ENCODE results near the gene TMA16. TPM values are rescaled to one million over a fixed set of nuclear protein-coding genes. Genes with fewer than 3 reads are reported as not detected.
A peak's percentile ranks its signal among the peaks of the same experiment; 100 is the strongest.

TMA16 gene
- total and polyA plus RNA-seq, 2 of the 13 experiments (the other 11 are each of a cell fraction or from before 2014, with no cell fraction given): 8.1 to 52.5 TPM

- TF ChIP-seq, protein P1, sequence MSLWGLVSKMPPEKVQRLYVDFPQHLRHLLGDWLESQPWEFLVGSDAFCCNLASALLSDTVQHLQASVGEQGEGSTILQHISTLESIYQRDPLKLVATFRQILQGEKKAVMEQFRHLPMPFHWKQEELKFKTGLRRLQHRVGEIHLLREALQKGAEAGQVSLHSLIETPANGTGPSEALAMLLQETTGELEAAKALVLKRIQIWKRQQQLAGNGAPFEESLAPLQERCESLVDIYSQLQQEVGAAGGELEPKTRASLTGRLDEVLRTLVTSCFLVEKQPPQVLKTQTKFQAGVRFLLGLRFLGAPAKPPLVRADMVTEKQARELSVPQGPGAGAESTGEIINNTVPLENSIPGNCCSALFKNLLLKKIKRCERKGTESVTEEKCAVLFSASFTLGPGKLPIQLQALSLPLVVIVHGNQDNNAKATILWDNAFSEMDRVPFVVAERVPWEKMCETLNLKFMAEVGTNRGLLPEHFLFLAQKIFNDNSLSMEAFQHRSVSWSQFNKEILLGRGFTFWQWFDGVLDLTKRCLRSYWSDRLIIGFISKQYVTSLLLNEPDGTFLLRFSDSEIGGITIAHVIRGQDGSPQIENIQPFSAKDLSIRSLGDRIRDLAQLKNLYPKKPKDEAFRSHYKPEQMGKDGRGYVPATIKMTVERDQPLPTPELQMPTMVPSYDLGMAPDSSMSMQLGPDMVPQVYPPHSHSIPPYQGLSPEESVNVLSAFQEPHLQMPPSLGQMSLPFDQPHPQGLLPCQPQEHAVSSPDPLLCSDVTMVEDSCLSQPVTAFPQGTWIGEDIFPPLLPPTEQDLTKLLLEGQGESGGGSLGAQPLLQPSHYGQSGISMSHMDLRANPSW (CRISPR knock-in tag; IDR thresholded peaks at IDR 0.05; ENCODE audit: borderline replicate concordance): no peak
- TF ChIP-seq HIVEP1 (CRISPR knock-in tag; IDR thresholded peaks at IDR 0.05) (peak; percentile 65; the same call in 1 of the 2 replicates), HOXA7 (CRISPR knock-in tag; IDR thresholded peaks at IDR 0.05) (no peak), EED (CRISPR knock-in tag; IDR thresholded peaks at IDR 0.05) (peak; percentile 98), ZNF142 (CRISPR knock-in tag; IDR thresholded peaks at IDR 0.05) (peak; percentile 91), ZSCAN30 (CRISPR knock-in tag; IDR thresholded peaks at IDR 0.05) (peak; percentile 90), ZNF614 (CRISPR knock-in tag; IDR thresholded peaks at IDR 0.05; ENCODE audit: borderline replicate concordance) (0 out of 2 replicates have a peak, but pooled peaks have one; percentile 52), ZEB1 (IDR thresholded peaks at IDR 0.05; ENCODE audit: insufficient replicate concordance, low read depth) (no peak), ZNF567 (CRISPR knock-in tag; IDR thresholded peaks at IDR 0.05; ENCODE audit: borderline replicate concordance) (peak; percentile 48; the same call in 1 of the 2 replicates), RXRB (CRISPR knock-in tag; IDR thresholded peaks at IDR 0.05; ENCODE audit: borderline replicate concordance) (peak; percentile 79), SMARCE1 (IDR thresholded peaks at IDR 0.05; ENCODE audit: borderline replicate concordance) (no peak), HDAC1 (CRISPR knock-in tag; IDR thresholded peaks at IDR 0.05) (peak; percentile 86), NFE2L2 (IDR thresholded peaks at IDR 0.05; ENCODE audit: low read length) (no peak), ZNF777 (CRISPR knock-in tag; IDR thresholded peaks at IDR 0.05) (peak; percentile 62)
- TF ChIP-seq, protein P2, sequence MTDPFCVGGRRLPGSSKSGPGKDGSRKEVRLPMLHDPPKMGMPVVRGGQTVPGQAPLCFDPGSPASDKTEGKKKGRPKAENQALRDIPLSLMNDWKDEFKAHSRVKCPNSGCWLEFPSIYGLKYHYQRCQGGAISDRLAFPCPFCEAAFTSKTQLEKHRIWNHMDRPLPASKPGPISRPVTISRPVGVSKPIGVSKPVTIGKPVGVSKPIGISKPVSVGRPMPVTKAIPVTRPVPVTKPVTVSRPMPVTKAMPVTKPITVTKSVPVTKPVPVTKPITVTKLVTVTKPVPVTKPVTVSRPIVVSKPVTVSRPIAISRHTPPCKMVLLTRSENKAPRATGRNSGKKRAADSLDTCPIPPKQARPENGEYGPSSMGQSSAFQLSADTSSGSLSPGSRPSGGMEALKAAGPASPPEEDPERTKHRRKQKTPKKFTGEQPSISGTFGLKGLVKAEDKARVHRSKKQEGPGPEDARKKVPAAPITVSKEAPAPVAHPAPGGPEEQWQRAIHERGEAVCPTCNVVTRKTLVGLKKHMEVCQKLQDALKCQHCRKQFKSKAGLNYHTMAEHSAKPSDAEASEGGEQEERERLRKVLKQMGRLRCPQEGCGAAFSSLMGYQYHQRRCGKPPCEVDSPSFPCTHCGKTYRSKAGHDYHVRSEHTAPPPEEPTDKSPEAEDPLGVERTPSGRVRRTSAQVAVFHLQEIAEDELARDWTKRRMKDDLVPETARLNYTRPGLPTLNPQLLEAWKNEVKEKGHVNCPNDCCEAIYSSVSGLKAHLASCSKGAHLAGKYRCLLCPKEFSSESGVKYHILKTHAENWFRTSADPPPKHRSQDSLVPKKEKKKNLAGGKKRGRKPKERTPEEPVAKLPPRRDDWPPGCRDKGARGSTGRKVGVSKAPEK (CRISPR knock-in tag; IDR thresholded peaks at IDR 0.05; ENCODE audit: borderline replicate concordance): peak; percentile 91; the same call in 1 of the 2 replicates
- TF ChIP-seq, protein P3, sequence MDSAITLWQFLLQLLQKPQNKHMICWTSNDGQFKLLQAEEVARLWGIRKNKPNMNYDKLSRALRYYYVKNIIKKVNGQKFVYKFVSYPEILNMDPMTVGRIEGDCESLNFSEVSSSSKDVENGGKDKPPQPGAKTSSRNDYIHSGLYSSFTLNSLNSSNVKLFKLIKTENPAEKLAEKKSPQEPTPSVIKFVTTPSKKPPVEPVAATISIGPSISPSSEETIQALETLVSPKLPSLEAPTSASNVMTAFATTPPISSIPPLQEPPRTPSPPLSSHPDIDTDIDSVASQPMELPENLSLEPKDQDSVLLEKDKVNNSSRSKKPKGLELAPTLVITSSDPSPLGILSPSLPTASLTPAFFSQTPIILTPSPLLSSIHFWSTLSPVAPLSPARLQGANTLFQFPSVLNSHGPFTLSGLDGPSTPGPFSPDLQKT (CRISPR knock-in tag; IDR thresholded peaks at IDR 0.05; ENCODE audit: borderline replicate concordance): no peak; the same call in 1 of the 2 replicates
Measured at GRCh38 chr4:163494360-163495241, at the start of gene TMA16 (continued).

Data from HepG2 (cell line).